Caco-2 (cell line): Measurements from ENCODE around the gene ARID3C. TPM values are rescaled to one million over a fixed set of nuclear protein-coding genes. Genes with fewer than 3 reads are reported as not detected.

Experiments used
- BruUV-seq: library from RNA; stranded (reverse); fragments of 400-500 nt; replicated peaks from 2 replicates; lab custom pipeline; 2021; lab: Mats Ljungman, UMichigan
- CTCF ChIA-PET: fragments of 300-600 bp; sonication (Branson Sonifier 250); formaldehyde crosslinking; loops from one replicate; lab custom pipeline; 2022; ENCODE audit warnings: antibody characterized with exemption; lab: Charles Lee
- POLR2A ChIA-PET: fragments of 300-600 bp; sonication (Branson Sonifier 250); formaldehyde crosslinking; loops from one replicate; lab custom pipeline; 2022; ENCODE audit warnings: antibody characterized with exemption; lab: Charles Lee
- DNase-seq, 2 experiments: peaks; one replicate each; pipeline versions ENCODE4 v3.0.0 to v3.0.0-alpha.2; 2020 to 2022
- H3K27me3 ChIP-seq: replicated peaks from 2 replicates; pipeline ENCODE4 v1.6.0; 2011; ENCODE audit warnings: low read length; ENCODE audit not compliant: control insufficient read depth, insufficient read depth
- H3K36me3 ChIP-seq: 2 replicates; pipeline ENCODE4 v1.5.1; 2011; ENCODE audit warnings: low read length; ENCODE audit not compliant: control insufficient read depth, insufficient read depth
- H3K4me1 ChIP-seq: fragments of 250-450 bp; sonication (Bioruptor Pico); 2 replicates; pipeline ENCODE4 v1.5.1; 2020; ENCODE audit warnings: mild to moderate bottlenecking
- H3K4me3 ChIP-seq: 2 replicates; pipeline ENCODE4 v1.5.1; 2011; ENCODE audit warnings: low read depth, mild to moderate bottlenecking, control low read depth, low read length
- H3K9me3 ChIP-seq: fragments of 250-450 bp; sonication (Bioruptor Pico); 2 replicates; pipeline ENCODE4 v1.5.1; 2020; ENCODE audit warnings: mild to moderate bottlenecking, moderate library complexity
- H3K27ac Mint-ChIP-seq: one replicate; pipeline ENCODE4 v1.8.0; 2022; ENCODE audit warnings: mixed read lengths; ENCODE audit not compliant: unreplicated experiment
- H3K27me3 Mint-ChIP-seq: one replicate; pipeline ENCODE4 v1.8.0; 2022; ENCODE audit warnings: mixed read lengths; ENCODE audit not compliant: insufficient read depth, unreplicated experiment
- H3K36me3 Mint-ChIP-seq: one replicate; pipeline ENCODE4 v1.8.0; 2022; ENCODE audit warnings: mild to moderate bottlenecking, mixed read lengths; ENCODE audit not compliant: insufficient read depth, unreplicated experiment
- H3K4me1 Mint-ChIP-seq: one replicate; pipeline ENCODE4 v1.8.0; 2022; ENCODE audit warnings: low read depth, mixed read lengths; ENCODE audit not compliant: unreplicated experiment
- H3K4me3 Mint-ChIP-seq: one replicate; pipeline ENCODE4 v1.8.0; 2022; ENCODE audit warnings: mild to moderate bottlenecking, moderate library complexity, mixed read lengths; ENCODE audit not compliant: unreplicated experiment
- H3K9me3 Mint-ChIP-seq: one replicate; pipeline ENCODE4 v1.8.0; 2022; ENCODE audit warnings: mixed read lengths; ENCODE audit not compliant: unreplicated experiment
- intact Hi-C: fragments of 100-400 bp; cut with micrococcal nuclease; formaldehyde crosslinking; loops from one replicate; pipeline ENCODE4 v1.10.0; 2022; ENCODE audit not compliant: unreplicated experiment
- total RNA-seq: library from RNA; stranded (reverse); gene quantifications from 2 replicates; pipeline ENCODE4 v1.2.3, GENCODE V29; 2022
- TF ChIP-seq, protein P1 (sequence below), 2 experiments: fragments of 200-600 bp in 1 of 2; IDR thresholded peaks; 1 replicate in 1 of 2; 2 replicates in 1 of 2; pipeline versions ENCODE4 v1.5.1 to v1.8.0; 2011 to 2022; ENCODE audit warnings: antibody characterized with exemption in 1 of 2, control low read depth in 1 of 2, inconsistent platforms in 1 of 2, low read depth in 1 of 2, low read length in 1 of 2, mild to moderate bottlenecking in 1 of 2, moderate library complexity in 1 of 2; ENCODE audit not compliant: insufficient read depth in 1 of 2, severe bottlenecking in 1 of 2, unreplicated experiment in 1 of 2

The ARID3C gene
- total RNA-seq, 1 experiment from 2014 or later, result not detected

- H3K9me3 Mint-ChIP-seq, result no peaks in the 10 kb centered on the region
- H3K27me3 Mint-ChIP-seq, result peaks cover 13% of the 10 kb centered on the region
- CTCF ChIA-PET, result interaction anchor here (0.6 kb wide), 1 partner anchor 149 kb away, joined by 8 read pairs; no protein-coding TSS in a partner anchor
- DNase-seq, result no peak
- no TSS peak for BruUV-seq
- Histone ChIP-seq H3K9me3 (no peaks in the 10 kb centered on the region), H3K4me1 (no peaks in the 10 kb centered on the region), H3K27me3 (no peaks in the 10 kb centered on the region; the same call in 1 of the 2 replicates), H3K4me3 (no peak overlapping the region), H3K36me3 (no peaks in the 10 kb centered on the region)
- no peak overlapping the region for H3K4me3 Mint-ChIP-seq
- no peaks in the 10 kb centered on the region for H3K4me1 Mint-ChIP-seq
- POLR2A ChIA-PET, result no interaction called here
- H3K27ac Mint-ChIP-seq, result no peak overlapping the region
- TF ChIP-seq, protein P1, sequence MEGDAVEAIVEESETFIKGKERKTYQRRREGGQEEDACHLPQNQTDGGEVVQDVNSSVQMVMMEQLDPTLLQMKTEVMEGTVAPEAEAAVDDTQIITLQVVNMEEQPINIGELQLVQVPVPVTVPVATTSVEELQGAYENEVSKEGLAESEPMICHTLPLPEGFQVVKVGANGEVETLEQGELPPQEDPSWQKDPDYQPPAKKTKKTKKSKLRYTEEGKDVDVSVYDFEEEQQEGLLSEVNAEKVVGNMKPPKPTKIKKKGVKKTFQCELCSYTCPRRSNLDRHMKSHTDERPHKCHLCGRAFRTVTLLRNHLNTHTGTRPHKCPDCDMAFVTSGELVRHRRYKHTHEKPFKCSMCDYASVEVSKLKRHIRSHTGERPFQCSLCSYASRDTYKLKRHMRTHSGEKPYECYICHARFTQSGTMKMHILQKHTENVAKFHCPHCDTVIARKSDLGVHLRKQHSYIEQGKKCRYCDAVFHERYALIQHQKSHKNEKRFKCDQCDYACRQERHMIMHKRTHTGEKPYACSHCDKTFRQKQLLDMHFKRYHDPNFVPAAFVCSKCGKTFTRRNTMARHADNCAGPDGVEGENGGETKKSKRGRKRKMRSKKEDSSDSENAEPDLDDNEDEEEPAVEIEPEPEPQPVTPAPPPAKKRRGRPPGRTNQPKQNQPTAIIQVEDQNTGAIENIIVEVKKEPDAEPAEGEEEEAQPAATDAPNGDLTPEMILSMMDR (IDR thresholded peaks at IDR 0.05; ENCODE audit: insufficient read depth in 1 of 2, low read depth in 1 of 2, low read length in 1 of 2, severe bottlenecking in 1 of 2, unreplicated experiment in 1 of 2), result no peak
- no peaks in the 10 kb centered on the region for H3K36me3 Mint-ChIP-seq
- intact Hi-C loops, result no loop called here
Measured at GRCh38 chr9:34579104-34579807, 49.6 kb downstream of the ARID3C start.

DNA sequence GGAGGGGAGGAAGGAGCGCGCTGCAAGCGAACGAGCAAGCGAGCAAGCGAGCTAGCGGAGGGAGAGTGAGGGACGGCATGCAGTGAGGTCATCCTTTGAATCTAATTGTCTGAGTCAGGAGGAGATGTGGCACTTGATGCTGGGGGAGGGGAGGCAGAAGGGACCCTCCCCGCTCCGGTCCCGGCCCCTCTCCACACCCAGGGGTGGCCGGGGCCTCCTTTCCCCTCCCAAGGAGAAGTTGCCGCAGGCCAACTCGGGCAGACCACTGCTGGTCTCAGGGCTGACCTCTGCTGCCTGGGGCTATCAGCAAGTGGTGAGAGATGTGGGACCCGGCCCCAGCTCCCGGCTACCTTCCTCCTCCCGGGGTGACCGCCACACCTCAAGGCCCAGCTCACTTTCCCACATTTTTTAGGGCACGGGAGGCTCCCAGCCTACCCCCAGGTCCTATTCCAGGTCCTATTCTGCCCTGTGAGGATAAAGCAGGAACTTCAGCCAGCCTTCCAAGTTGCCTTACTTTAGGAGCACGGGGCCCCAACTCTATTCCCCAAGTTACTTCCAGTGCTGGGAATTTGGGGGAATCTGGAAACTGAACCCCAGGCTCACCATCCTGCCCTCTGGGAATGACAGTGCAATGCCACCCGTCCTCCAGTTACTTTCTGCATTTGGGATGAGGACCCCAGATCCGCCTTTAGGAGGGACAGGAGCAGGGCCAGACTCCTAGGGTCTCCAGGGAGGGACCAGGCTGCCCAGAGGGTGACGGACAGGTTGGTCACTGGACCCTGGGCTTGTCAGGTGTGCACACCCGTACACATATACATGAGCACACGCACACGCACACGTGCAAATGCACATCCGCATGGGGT, 50.4 kb downstream of the ARID3C start:
- BruUV-seq, result no TSS peak
- no peaks in the 10 kb centered on the region; the same call in 1 of the 2 replicates for H3K27me3 ChIP-seq
- no peaks in the 10 kb centered on the region for H3K9me3 Mint-ChIP-seq
- no peak overlapping the region for H3K4me3 ChIP-seq
- no peaks in the 10 kb centered on the region for H3K9me3 ChIP-seq
- no peak for DNase-seq
- intact Hi-C loops, result no loop called here
- H3K36me3 ChIP-seq, result no peaks in the 10 kb centered on the region
- H3K27me3 Mint-ChIP-seq, result peaks cover 11% of the 10 kb centered on the region
- POLR2A ChIA-PET, result no interaction called here
- H3K27ac Mint-ChIP-seq, result no peak overlapping the region
- no peaks in the 10 kb centered on the region for H3K4me1 Mint-ChIP-seq
- no peaks in the 10 kb centered on the region for H3K4me1 ChIP-seq
- TF ChIP-seq, protein P1 (IDR thresholded peaks at IDR 0.05; ENCODE audit: insufficient read depth in 1 of 2, low read depth in 1 of 2, low read length in 1 of 2, severe bottlenecking in 1 of 2, unreplicated experiment in 1 of 2), result no peak
- no peaks in the 10 kb centered on the region for H3K36me3 Mint-ChIP-seq
- CTCF ChIA-PET, result no interaction called here
- H3K4me3 Mint-ChIP-seq, result no peak overlapping the region

DNA sequence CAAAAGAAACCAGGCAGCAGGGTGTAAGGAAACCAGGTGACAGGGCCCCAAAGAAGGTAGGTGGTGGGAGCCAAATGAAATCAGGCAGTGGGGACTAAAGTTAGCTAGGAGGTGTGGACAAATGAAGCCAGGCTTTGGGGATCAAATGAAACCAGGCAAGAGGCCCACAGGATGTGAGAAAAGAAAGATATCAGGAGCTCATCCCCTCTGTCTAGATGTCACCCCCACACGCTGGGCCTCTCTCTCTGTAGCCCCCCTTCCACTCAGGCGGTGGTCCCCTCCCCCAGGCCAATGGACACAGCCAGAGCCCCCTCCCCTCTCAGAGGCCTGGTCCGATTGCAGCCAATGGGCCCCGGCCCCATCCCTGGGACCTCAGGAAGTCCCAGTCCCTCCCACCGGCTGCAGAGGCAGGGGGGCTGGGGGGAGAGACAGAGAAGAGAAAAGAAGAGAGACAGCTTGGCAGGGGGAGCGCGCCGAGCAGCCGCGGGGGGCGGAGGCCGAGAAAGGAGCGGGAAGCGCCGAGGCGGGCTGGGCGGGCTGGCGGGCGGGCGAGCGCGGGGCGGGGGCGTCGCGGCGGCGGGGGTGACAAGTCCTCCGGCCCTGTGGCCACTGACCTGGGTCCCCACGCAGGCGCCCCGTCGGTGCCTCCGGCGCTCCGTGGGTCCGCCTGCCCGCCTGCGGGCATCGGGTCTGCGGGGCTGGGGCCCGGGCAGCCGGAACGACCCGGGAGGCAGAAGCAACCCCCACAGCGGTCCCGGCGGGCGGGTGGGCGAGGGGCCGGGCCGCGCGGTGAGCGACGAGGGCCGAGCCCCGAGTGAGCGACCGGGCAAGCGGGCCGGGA, 51.2 kb downstream of the ARID3C start:
- no peaks in the 10 kb centered on the region for H3K4me1 ChIP-seq
- BruUV-seq, result no TSS peak
- Mint-ChIP-seq H3K4me1 (no peaks in the 10 kb centered on the region), H3K9me3 (no peaks in the 10 kb centered on the region), H3K27ac (no peak overlapping the region), H3K4me3 (no peak overlapping the region), H3K27me3 (peaks cover 11% of the 10 kb centered on the region), H3K36me3 (no peaks in the 10 kb centered on the region)
- H3K9me3 ChIP-seq, result no peaks in the 10 kb centered on the region
- TF ChIP-seq, protein P1 (IDR thresholded peaks at IDR 0.05; ENCODE audit: insufficient read depth in 1 of 2, low read depth in 1 of 2, low read length in 1 of 2, severe bottlenecking in 1 of 2, unreplicated experiment in 1 of 2), result no peak
- no peak for DNase-seq
- intact Hi-C loops, result no loop called here
- no peaks in the 10 kb centered on the region for H3K36me3 ChIP-seq
- no peaks in the 10 kb centered on the region for H3K27me3 ChIP-seq
- CTCF ChIA-PET, result no interaction called here
- H3K4me3 ChIP-seq, result no peak overlapping the region
- POLR2A ChIA-PET, result no interaction called here
